ENCODE measurements around the gene HM13.
"Not testable (repeated sequence)": the region's sequence is repeated elsewhere in the genome, so short reads cannot be mapped to it uniquely, and the experiment has no call there.

HM13 gene

GRCh38 chr20:31543966-31544598 lies 29.8 kb downstream of the HM13 start:
- no peak for DNase-seq

- DNase-seq: no peak
Measured at GRCh38 chr20:31544600-31544999, 30.4 kb downstream of the HM13 start.

GRCh38 chr20:31545621-31546040 lies 31.4 kb downstream of the HM13 start:
- not testable (repeated sequence) for DNase-seq

- peak; percentile 80 for DNase-seq
Measured at GRCh38 chr20:31547017-31547675, 32.9 kb downstream of the HM13 start.

- DNase-seq: no peak
Measured at GRCh38 chr20:31547720-31548298, 33.6 kb downstream of the HM13 start.

GRCh38 chr20:31548820-31549512 lies 34.7 kb downstream of the HM13 start:
- DNase-seq: no peak

- no peak for DNase-seq
Measured at GRCh38 chr20:31549513-31549880, 35.3 kb downstream of the HM13 start.

GRCh38 chr20:31550099-31550498 lies 35.9 kb downstream of the HM13 start:
- DNase-seq: no peak

- no peak for DNase-seq
Measured at GRCh38 chr20:31551163-31552081, 37.2 kb downstream of the HM13 start.

- no peak for DNase-seq
Measured at GRCh38 chr20:31555203-31555775, 41.0 kb downstream of the HM13 start.

- DNase-seq: no peak
Measured at GRCh38 chr20:31559704-31560093, 45.5 kb downstream of the HM13 start.

- DNase-seq: peak; percentile 80
Measured at GRCh38 chr20:31560094-31560745, 46.0 kb downstream of the HM13 start.

GRCh38 chr20:31560746-31561598 lies 46.7 kb downstream of the HM13 start:
- no peak for DNase-seq

- no peak for DNase-seq
Measured at GRCh38 chr20:31562241-31562640, 48.0 kb downstream of the HM13 start.

- no peak for DNase-seq
Measured at GRCh38 chr20:31564284-31564683, 50.0 kb downstream of the HM13 start.

GRCh38 chr20:31565699-31566318 lies 51.6 kb downstream of the HM13 start:
- no peak for DNase-seq

GRCh38 chr20:31566319-31566657 lies 52.0 kb downstream of the HM13 start:
- DNase-seq: no peak

- peak; percentile 40 for DNase-seq
Measured at GRCh38 chr20:31566658-31567379, 52.6 kb downstream of the HM13 start.

GRCh38 chr20:31567380-31567720 lies 53.1 kb downstream of the HM13 start:
- DNase-seq: no peak

Measured in stimulated activated CD4-positive, alpha-beta T cell treated with anti-CD3 and anti-CD28 coated beads, Interleukin-4, amount 100 ng/mL, for 1 hour (primary cell).